ENCODE data around the gene CD302. TPM values are rescaled to one million over a fixed set of nuclear protein-coding genes. Genes with fewer than 3 reads are reported as not detected.

The CD302 gene, protein sequence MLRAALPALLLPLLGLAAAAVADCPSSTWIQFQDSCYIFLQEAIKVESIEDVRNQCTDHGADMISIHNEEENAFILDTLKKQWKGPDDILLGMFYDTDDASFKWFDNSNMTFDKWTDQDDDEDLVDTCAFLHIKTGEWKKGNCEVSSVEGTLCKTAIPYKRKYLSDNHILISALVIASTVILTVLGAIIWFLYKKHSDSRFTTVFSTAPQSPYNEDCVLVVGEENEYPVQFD
- total RNA-seq (2014; rRNA removed; shearing (Covaris generic)), result 8.0 and 13.9 TPM in 2 replicates
- 9.9 and 10.5 TPM in 2 replicates for polyA plus RNA-seq (2016; fragmentation: Nextera tagmentation; extraction: Ambion mirVana)

GRCh38 chr2:159797543-159798375, at the start of gene CD302:
TSS of gene CD302 (minus strand) at chr2:159798208. CDS start at chr2:159798198, 10 bp downstream.
- Histone ChIP-seq H3K9ac (peak within 1 kb of the TSS; percentile 89), H3K27ac (peak within 1 kb of the TSS; percentile 36), H3K4me2 (ENCODE audit: unreplicated experiment) (peak within 1 kb of the TSS; percentile 93), H3K9me2 (ENCODE audit: insufficient read depth) (no peaks in the 10 kb centered on the region), H3K9me3 (ENCODE audit: low read depth) (no peaks in the 10 kb centered on the region), H3K36me3 (ENCODE audit: low read depth) (no peaks in the 10 kb centered on the region), H4K20me1 (ENCODE audit: insufficient read depth) (no peaks in the 10 kb centered on the region), H2AFZ (peak within 1 kb of the TSS; percentile 98), H3K27me3 (replicated peaks; ENCODE audit: insufficient read depth) (no peaks in the 10 kb centered on the region), H3K4me1 (ENCODE audit: insufficient read depth) (peaks cover 16% of the 10 kb centered on the region), H3F3A (ENCODE audit: insufficient read depth) (0 out of 2 replicates have a peak, but pooled peaks cover 19% of the 10 kb centered on the region), H3K79me2 (ENCODE audit: insufficient read depth) (peaks cover 19% of the 10 kb centered on the region; the same call in 1 of the 2 replicates), H3K4me3 (peak within 1 kb of the TSS; percentile 93)
- TF ChIP-seq EZH2 (IDR thresholded peaks at IDR 0.05; ENCODE audit: insufficient read depth, poor library complexity, severe bottlenecking), result no peak
- in situ Hi-C loops (cut with MboI), result no loop called here
- DNase-seq, result peak; percentile 87
- 0 to 1% methylated on average over 38 to 74 of the region's 82 CpGs for WGBS, 2 experiments (ENCODE audit: low coverage in 1 of 2, low lambda C conversion rate in 2 of 2, missing lambda C conversion rate in 2 of 2)

DNA sequence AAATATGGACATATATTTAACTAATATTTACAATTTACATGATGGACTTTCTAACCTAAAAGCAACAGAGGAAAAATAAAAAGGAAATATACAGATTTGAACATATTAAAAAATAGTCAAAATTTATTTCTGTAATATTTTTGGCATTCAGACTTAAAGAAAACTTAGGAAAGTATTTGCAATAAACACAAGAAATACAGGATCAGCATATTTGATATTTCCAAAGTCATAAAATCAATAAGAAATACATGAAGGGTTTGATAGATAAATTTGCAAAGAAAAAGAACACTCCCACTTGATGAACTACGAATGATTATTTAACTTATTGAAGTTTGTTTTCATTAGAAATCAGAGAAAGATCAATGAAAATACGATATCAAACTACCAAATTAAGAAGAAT, 48.6 kb upstream of the CD302 start:
- H3K79me2 ChIP-seq (ENCODE audit: insufficient read depth), result no peaks in the 10 kb centered on the region
- TF ChIP-seq EZH2phosphoT487 (IDR thresholded peaks at IDR 0.05; ENCODE audit: insufficient read depth, low read depth), result no peak
- no peak for TF ChIP-seq EZH2 (IDR thresholded peaks at IDR 0.05; ENCODE audit: insufficient read depth, poor library complexity, severe bottlenecking)
- no peaks in the 10 kb centered on the region for H3K4me1 ChIP-seq (ENCODE audit: insufficient read depth)
- H3K27me3 ChIP-seq (replicated peaks; ENCODE audit: insufficient read depth), result no peaks in the 10 kb centered on the region
- no peak overlapping the region for H3K27ac ChIP-seq
- no peaks in the 10 kb centered on the region for H3F3A ChIP-seq (ENCODE audit: insufficient read depth)
- WGBS, 2 experiments (ENCODE audit: low coverage in 1 of 2, low lambda C conversion rate in 2 of 2, missing lambda C conversion rate in 2 of 2), result 60 to 62% methylated on average over 2 of the region's 2 CpGs
- no peak overlapping the region for H3K9ac ChIP-seq
- H3K36me3 ChIP-seq (ENCODE audit: low read depth), result no peaks in the 10 kb centered on the region
- no peaks in the 10 kb centered on the region for H3K9me2 ChIP-seq (ENCODE audit: insufficient read depth)
- H2AFZ ChIP-seq, result no peak overlapping the region
- H3K4me2 ChIP-seq (ENCODE audit: unreplicated experiment), result no peak overlapping the region
- in situ Hi-C loops (cut with MboI), result no loop called here
- H3K9me3 ChIP-seq (ENCODE audit: low read depth), result no peaks in the 10 kb centered on the region
- no peak overlapping the region for H3K4me3 ChIP-seq
- no peaks in the 10 kb centered on the region for H4K20me1 ChIP-seq (ENCODE audit: insufficient read depth)
- no peak for DNase-seq

GRCh38 chr2:159840616-159841015, 42.6 kb upstream of the CD302 start:
- H3K4me1 ChIP-seq (ENCODE audit: insufficient read depth), result no peaks in the 10 kb centered on the region
- 77 to 81% methylated on average over 5 of the region's 5 CpGs for WGBS, 2 experiments (ENCODE audit: low coverage in 1 of 2, low lambda C conversion rate in 2 of 2, missing lambda C conversion rate in 2 of 2)

GRCh38 chr2:159832858-159833257, 34.9 kb upstream of the CD302 start:
- Histone ChIP-seq H3F3A (ENCODE audit: insufficient read depth) (no peaks in the 10 kb centered on the region), H3K79me2 (ENCODE audit: insufficient read depth) (no peaks in the 10 kb centered on the region), H3K9ac (no peak overlapping the region), H3K27me3 (replicated peaks; ENCODE audit: insufficient read depth) (no peaks in the 10 kb centered on the region), H3K4me3 (no peak overlapping the region), H4K20me1 (ENCODE audit: insufficient read depth) (no peaks in the 10 kb centered on the region), H2AFZ (no peak overlapping the region), H3K9me2 (ENCODE audit: insufficient read depth) (no peaks in the 10 kb centered on the region), H3K27ac (no peak overlapping the region), H3K36me3 (ENCODE audit: low read depth) (no peaks in the 10 kb centered on the region), H3K4me1 (ENCODE audit: insufficient read depth) (no peaks in the 10 kb centered on the region), H3K9me3 (ENCODE audit: low read depth) (no peaks in the 10 kb centered on the region), H3K4me2 (ENCODE audit: unreplicated experiment) (no peak overlapping the region)
- TF ChIP-seq EZH2 (IDR thresholded peaks at IDR 0.05; ENCODE audit: insufficient read depth, poor library complexity, severe bottlenecking), result no peak
- no peak for TF ChIP-seq EZH2phosphoT487 (IDR thresholded peaks at IDR 0.05; ENCODE audit: insufficient read depth, low read depth)
- no peak for DNase-seq
- in situ Hi-C loops (cut with MboI), result no loop called here

More at GRCh38 chr2:159840616-159841015, 42.6 kb upstream of the CD302 start:
- H4K20me1 ChIP-seq (ENCODE audit: insufficient read depth), result no peaks in the 10 kb centered on the region
- TF ChIP-seq EZH2phosphoT487 (IDR thresholded peaks at IDR 0.05; ENCODE audit: insufficient read depth, low read depth) (no peak), EZH2 (IDR thresholded peaks at IDR 0.05; ENCODE audit: insufficient read depth, poor library complexity, severe bottlenecking) (no peak)
- H3K9me3 ChIP-seq (ENCODE audit: low read depth), result no peaks in the 10 kb centered on the region
- H2AFZ ChIP-seq, result no peak overlapping the region
- H3K79me2 ChIP-seq (ENCODE audit: insufficient read depth), result no peaks in the 10 kb centered on the region
- no peaks in the 10 kb centered on the region for H3F3A ChIP-seq (ENCODE audit: insufficient read depth)
- H3K9me2 ChIP-seq (ENCODE audit: insufficient read depth), result no peaks in the 10 kb centered on the region
- H3K9ac ChIP-seq, result no peak overlapping the region
- no peak for DNase-seq
- no peaks in the 10 kb centered on the region for H3K36me3 ChIP-seq (ENCODE audit: low read depth)
- no peak overlapping the region for H3K4me3 ChIP-seq
- in situ Hi-C loops (cut with MboI), result no loop called here
- H3K27ac ChIP-seq, result no peak overlapping the region
- no peaks in the 10 kb centered on the region for H3K27me3 ChIP-seq (replicated peaks; ENCODE audit: insufficient read depth)
- no peak overlapping the region for H3K4me2 ChIP-seq (ENCODE audit: unreplicated experiment)

Data from GM23248 (cell line).